ENCODE results near the gene ODAD3. TPM values are rescaled to one million over a fixed set of nuclear protein-coding genes. Genes with fewer than 3 reads are reported as not detected.

Gene ODAD3
- total and polyA plus RNA-seq, 2 of the 13 experiments (the other 11 are each of a cell fraction or from before 2014, with no cell fraction given) = 0.04 to 0.08 TPM

DNA sequence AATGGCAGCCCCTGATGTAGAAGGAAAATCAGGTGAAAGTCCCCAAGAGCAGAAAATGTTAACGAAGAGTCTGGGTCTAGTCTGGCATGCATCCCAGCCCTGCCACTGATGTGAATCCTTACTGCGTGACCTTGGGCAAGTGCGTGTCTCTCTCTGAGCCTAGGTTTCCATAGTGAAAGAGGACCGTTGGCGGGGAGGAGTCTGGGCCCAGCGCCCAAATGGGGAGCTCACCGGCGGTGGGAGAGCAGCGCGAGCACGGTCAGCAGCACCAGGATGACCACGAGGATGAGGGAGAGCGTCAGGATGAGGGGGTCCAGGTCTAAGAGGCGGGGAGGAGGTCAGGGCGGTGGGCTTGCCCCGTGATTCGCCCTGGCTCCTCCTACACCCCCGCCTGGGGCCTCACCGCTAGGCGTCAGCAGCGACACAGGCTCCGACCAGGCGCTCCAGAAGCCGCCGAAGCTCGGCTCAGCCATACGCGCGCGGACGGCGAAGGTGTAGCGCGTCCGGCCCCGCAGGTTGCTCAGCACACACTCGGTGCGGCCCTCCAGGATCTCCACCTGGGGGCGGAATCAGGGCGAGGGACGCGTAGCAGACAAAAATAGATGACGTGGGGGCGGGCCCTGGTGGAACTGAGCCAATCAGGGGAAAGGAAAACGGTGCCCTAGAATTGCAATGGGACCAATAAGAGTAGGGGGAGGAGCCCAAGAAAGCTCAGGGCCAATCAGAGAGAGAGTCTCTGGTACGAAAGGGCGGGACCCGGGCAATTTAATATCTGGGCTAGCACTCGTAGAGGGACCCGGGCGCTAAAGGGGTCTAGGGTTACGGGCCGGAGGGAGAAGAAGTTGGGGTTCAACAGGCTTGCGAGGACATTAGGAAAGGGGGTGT lies 54.0 kb downstream of the ODAD3 start (continued):
- TF ChIP-seq CSRNP2 (CRISPR knock-in tag; conservative IDR thresholded peaks at IDR 0.05; ENCODE audit: low read depth) = no peak
- no peak for TF ChIP-seq KDM6A (CRISPR knock-in tag; IDR thresholded peaks at IDR 0.05; ENCODE audit: low read depth)
- no peak for TF ChIP-seq NBN (conservative IDR thresholded peaks at IDR 0.05)
- TF ChIP-seq GTF3A (CRISPR knock-in tag; conservative IDR thresholded peaks at IDR 0.05) = no peak
- no peak for TF ChIP-seq SIX1 (CRISPR knock-in tag; IDR thresholded peaks at IDR 0.05; ENCODE audit: borderline replicate concordance)
- no peak for TF ChIP-seq ZBTB46 (CRISPR knock-in tag; IDR thresholded peaks at IDR 0.05; ENCODE audit: borderline replicate concordance)
- TF ChIP-seq ZNF432 (CRISPR knock-in tag; IDR thresholded peaks at IDR 0.05; ENCODE audit: borderline replicate concordance) = no peak
- TF ChIP-seq ZNF256 (CRISPR knock-in tag; conservative IDR thresholded peaks at IDR 0.05) = 0 out of 2 replicates have a peak, but pooled peaks have one; percentile 20
- TF ChIP-seq, protein P1, sequence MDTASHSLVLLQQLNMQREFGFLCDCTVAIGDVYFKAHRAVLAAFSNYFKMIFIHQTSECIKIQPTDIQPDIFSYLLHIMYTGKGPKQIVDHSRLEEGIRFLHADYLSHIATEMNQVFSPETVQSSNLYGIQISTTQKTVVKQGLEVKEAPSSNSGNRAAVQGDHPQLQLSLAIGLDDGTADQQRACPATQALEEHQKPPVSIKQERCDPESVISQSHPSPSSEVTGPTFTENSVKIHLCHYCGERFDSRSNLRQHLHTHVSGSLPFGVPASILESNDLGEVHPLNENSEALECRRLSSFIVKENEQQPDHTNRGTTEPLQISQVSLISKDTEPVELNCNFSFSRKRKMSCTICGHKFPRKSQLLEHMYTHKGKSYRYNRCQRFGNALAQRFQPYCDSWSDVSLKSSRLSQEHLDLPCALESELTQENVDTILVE (CRISPR knock-in tag; IDR thresholded peaks at IDR 0.05) = peak; percentile 24; the same call in 1 of the 2 replicates
- TF ChIP-seq TCF12 (IDR thresholded peaks at IDR 0.05) = no peak
- 0 out of 2 replicates have a peak, but pooled peaks have one; percentile 34 for TF ChIP-seq TCF12 (CRISPR knock-in tag; IDR thresholded peaks at IDR 0.05)
- TF ChIP-seq HIVEP1 (CRISPR knock-in tag; IDR thresholded peaks at IDR 0.05) = peak; percentile 42; the same call in 1 of the 2 replicates
- no peak for TF ChIP-seq PHB2 (IDR thresholded peaks at IDR 0.05; ENCODE audit: partially characterized antibody)
- TF ChIP-seq ZNF589 (CRISPR knock-in tag; conservative IDR thresholded peaks at IDR 0.05) = peak; percentile 44
- no peak for TF ChIP-seq NCOA1 (CRISPR knock-in tag; IDR thresholded peaks at IDR 0.05)
- no peak for TF ChIP-seq ZFP62 (CRISPR knock-in tag; IDR thresholded peaks at IDR 0.05)
- no peak for TF ChIP-seq ZNF644 (CRISPR knock-in tag; IDR thresholded peaks at IDR 0.05; ENCODE audit: low read depth)
- TF ChIP-seq ZBTB7B (CRISPR knock-in tag; IDR thresholded peaks at IDR 0.05) = peak; percentile 53; the same call in 1 of the 2 replicates
- no peak for TF ChIP-seq U2AF1 (optimal IDR thresholded peaks at IDR 0.05; ENCODE audit: low read depth, low read length)
- TF ChIP-seq ZNF263 (CRISPR knock-in tag; IDR thresholded peaks at IDR 0.05) = peak; percentile 98
- TF ChIP-seq, protein P2, sequence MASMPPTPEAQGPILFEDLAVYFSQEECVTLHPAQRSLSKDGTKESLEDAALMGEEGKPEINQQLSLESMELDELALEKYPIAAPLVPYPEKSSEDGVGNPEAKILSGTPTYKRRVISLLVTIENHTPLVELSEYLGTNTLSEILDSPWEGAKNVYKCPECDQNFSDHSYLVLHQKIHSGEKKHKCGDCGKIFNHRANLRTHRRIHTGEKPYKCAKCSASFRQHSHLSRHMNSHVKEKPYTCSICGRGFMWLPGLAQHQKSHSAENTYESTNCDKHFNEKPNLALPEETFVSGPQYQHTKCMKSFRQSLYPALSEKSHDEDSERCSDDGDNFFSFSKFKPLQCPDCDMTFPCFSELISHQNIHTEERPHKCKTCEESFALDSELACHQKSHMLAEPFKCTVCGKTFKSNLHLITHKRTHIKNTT (CRISPR knock-in tag; IDR thresholded peaks at IDR 0.05) = no peak
- TF ChIP-seq, protein P3, sequence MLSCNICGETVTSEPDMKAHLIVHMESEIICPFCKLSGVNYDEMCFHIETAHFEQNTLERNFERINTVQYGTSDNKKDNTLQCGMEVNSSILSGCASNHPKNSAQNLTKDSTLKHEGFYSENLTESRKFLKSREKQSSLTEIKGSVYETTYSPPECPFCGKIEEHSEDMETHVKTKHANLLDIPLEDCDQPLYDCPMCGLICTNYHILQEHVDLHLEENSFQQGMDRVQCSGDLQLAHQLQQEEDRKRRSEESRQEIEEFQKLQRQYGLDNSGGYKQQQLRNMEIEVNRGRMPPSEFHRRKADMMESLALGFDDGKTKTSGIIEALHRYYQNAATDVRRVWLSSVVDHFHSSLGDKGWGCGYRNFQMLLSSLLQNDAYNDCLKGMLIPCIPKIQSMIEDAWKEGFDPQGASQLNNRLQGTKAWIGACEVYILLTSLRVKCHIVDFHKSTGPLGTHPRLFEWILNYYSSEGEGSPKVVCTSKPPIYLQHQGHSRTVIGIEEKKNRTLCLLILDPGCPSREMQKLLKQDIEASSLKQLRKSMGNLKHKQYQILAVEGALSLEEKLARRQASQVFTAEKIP (CRISPR knock-in tag; IDR thresholded peaks at IDR 0.05; ENCODE audit: borderline replicate concordance) = no peak
- no peak; the same call in 1 of the 2 replicates for TF ChIP-seq RNF2 (conservative IDR thresholded peaks at IDR 0.05; ENCODE audit: low read depth)
- TF ChIP-seq RFX5 (IDR thresholded peaks at IDR 0.05; ENCODE audit: low read depth, low read length) = peak; percentile 39
